HCT116 (cell line): Measurements from ENCODE around the gene TMA7. TPM values are rescaled to one million over a fixed set of nuclear protein-coding genes. Genes with fewer than 3 reads are reported as not detected.

Experiments used
- ATAC-seq: fragments of 200-7000 bp; cut with Tn5 transposase; 2 replicates; pipeline ENCODE4 v1.9.1; 2020; ENCODE audit warnings: mild to moderate bottlenecking, moderate library complexity
- BruUV-seq: library from RNA; stranded (reverse); fragments of 400-500 nt; replicated peaks from 2 replicates; lab custom pipeline; 2021; lab: Mats Ljungman, UMichigan
- CTCF ChIA-PET: fragments of 300-600 bp; sonication (Branson Sonifier 250); formaldehyde crosslinking; loops from one replicate; lab custom pipeline; 2021; ENCODE audit warnings: antibody characterized with exemption; lab: Charles Lee
- POLR2A ChIA-PET: fragments of 300-600, 350-600 bp; sonication (Branson Sonifier 250); formaldehyde crosslinking; loops from one replicate; lab custom pipeline; 2021; ENCODE audit warnings: antibody characterized with exemption; lab: Charles Lee
- RAD21 ChIA-PET, 2 experiments: fragments of 300-600 bp; sonication (Branson Sonifier 250); formaldehyde crosslinking; loops; one replicate each; lab custom pipeline; 2023; ENCODE audit warnings: low total read pairs in 2 of 2; ENCODE audit not compliant: uncharacterized antibody in 2 of 2, unreplicated experiment in 2 of 2, low non-redundant PET in 1 of 2; lab: Charles Lee
- DNase-seq: peaks from one replicate; pipeline ENCODE4 v3.0.0-alpha.2; 2010; ENCODE audit warnings: low read depth, low spot score
- H2AFZ ChIP-seq: fragments of 200-600 bp; shearing (Covaris generic), sonication (generic); 2 replicates; pipeline ENCODE4 v1.6.1; 2017; ENCODE audit warnings: low read depth, mixed run types, mixed read lengths, antibody characterized with exemption, low read length; ENCODE audit not compliant: poor library complexity, severe bottlenecking
- H3K27ac ChIP-seq: 2 replicates; pipeline ENCODE4 v1.5.1; 2012; ENCODE audit warnings: low read depth, low read length
- H3K27me3 ChIP-seq: fragments of 200-600 bp; sonication (generic); 2 replicates; pipeline ENCODE4 v1.6.1; 2016; ENCODE audit warnings: mixed run types, low read length, mixed read lengths; ENCODE audit not compliant: insufficient read depth
- H3K36me3 ChIP-seq, 2 experiments: fragments of 200-500 bp in 1 of 2; fragments of 200-600 bp in 1 of 2; sonication (Bioruptor generic) in 1 of 2; sonication (generic) in 1 of 2; 2 replicates each; pipeline versions ENCODE4 v1.5.1 to v1.6.1; 2014 to 2016; ENCODE audit warnings: low read length in 2 of 2, inconsistent platforms in 1 of 2, mixed read lengths in 1 of 2, mixed run types in 1 of 2; ENCODE audit not compliant: insufficient read depth in 2 of 2, control insufficient read depth in 1 of 2
- H3K4me1 ChIP-seq, 2 experiments: fragments of 200-600 bp in 1 of 2; sonication (generic) in 1 of 2; 2 replicates each; pipeline versions ENCODE4 v1.5.1 to v1.6.1; 2012 to 2017; ENCODE audit warnings: low read length in 2 of 2, inconsistent platforms in 1 of 2, mild to moderate bottlenecking in 1 of 2, mixed read lengths in 1 of 2, mixed run types in 1 of 2, moderate library complexity in 1 of 2; ENCODE audit not compliant: insufficient read depth in 2 of 2, control insufficient read depth in 1 of 2
- H3K4me2 ChIP-seq: fragments of 200-600 bp; sonication (generic); 2 replicates; pipeline ENCODE4 v1.6.1; 2017; ENCODE audit warnings: mixed run types, low read length, mixed read lengths
- H3K4me3 ChIP-seq, 2 experiments: fragments of 200-600 bp in 1 of 2; sonication (generic) in 1 of 2; replicated peaks in 1 of 2; 2 replicates each; pipeline ENCODE4 v1.5.1; 2011 to 2016; ENCODE audit warnings: low read length in 2 of 2, control low read depth in 1 of 2, low read depth in 1 of 2, mild to moderate bottlenecking in 1 of 2, mixed read lengths in 1 of 2, mixed run types in 1 of 2
- H3K79me2 ChIP-seq: fragments of 200-600 bp; sonication (generic); 2 replicates; pipeline ENCODE4 v1.6.1; 2017; ENCODE audit warnings: mild to moderate bottlenecking, mixed run types, low read length, moderate library complexity, mixed read lengths; ENCODE audit not compliant: insufficient read depth
- H3K9ac ChIP-seq: fragments of 200-600 bp; sonication (generic); 2 replicates; pipeline ENCODE4 v1.6.1; 2016; ENCODE audit warnings: low read length, mixed read lengths
- H3K9me2 ChIP-seq: fragments of 200-600 bp; sonication (generic), shearing (Covaris generic); 2 replicates; pipeline ENCODE4 v1.6.1; 2017; ENCODE audit warnings: mixed run types, mild to moderate bottlenecking, moderate library complexity; ENCODE audit not compliant: insufficient read depth
- H3K9me3 ChIP-seq, 2 experiments: fragments of 200-500 bp in 1 of 2; fragments of 200-600 bp in 1 of 2; sonication (Bioruptor generic) in 1 of 2; sonication (generic) in 1 of 2; 2 replicates each; pipeline ENCODE4 v1.6.1; 2014 to 2017; ENCODE audit warnings: low read length in 2 of 2, mixed read lengths in 2 of 2, inconsistent platforms in 1 of 2, low read depth in 1 of 2, mild to moderate bottlenecking in 1 of 2, mixed run types in 1 of 2, moderate library complexity in 1 of 2; ENCODE audit not compliant: control insufficient read depth in 1 of 2, insufficient read depth in 1 of 2
- H4K20me1 ChIP-seq: fragments of 200-600 bp; sonication (generic), shearing (Covaris generic); 2 replicates; pipeline ENCODE4 v1.6.1; 2017; ENCODE audit warnings: mixed run types, mild to moderate bottlenecking, moderate library complexity; ENCODE audit not compliant: insufficient read depth
- EZH2phosphoT487 ChIP-seq: fragments of 200-600 bp; IDR thresholded peaks from 2 replicates; pipeline ENCODE4 v1.6.1; 2018; ENCODE audit warnings: antibody characterized with exemption, borderline replicate concordance
- POLR2AphosphoS5 ChIP-seq: IDR thresholded peaks from 2 replicates; pipeline ENCODE4 v1.6.1; 2011; ENCODE audit warnings: mild to moderate bottlenecking, low read depth, low read length, moderate library complexity
- RAD21 ChIP-seq: IDR thresholded peaks from 2 replicates; pipeline ENCODE4 v1.6.1; 2012; ENCODE audit warnings: low read depth, mild to moderate bottlenecking
- REST ChIP-seq: IDR thresholded peaks from 2 replicates; pipeline ENCODE4 v1.6.1; 2012; ENCODE audit warnings: low read depth
- SIN3A ChIP-seq: IDR thresholded peaks from 2 replicates; pipeline ENCODE4 v1.6.1; 2012; ENCODE audit warnings: low read depth
- SP1 ChIP-seq: IDR thresholded peaks from 2 replicates; pipeline ENCODE4 v1.6.1; 2012; ENCODE audit warnings: low read depth
- SRF ChIP-seq: IDR thresholded peaks from 2 replicates; pipeline ENCODE4 v1.6.1; 2012; ENCODE audit warnings: low read depth
- TCF7L2 ChIP-seq: IDR thresholded peaks from 2 replicates; pipeline ENCODE4 v1.7.0; 2011; ENCODE audit warnings: borderline replicate concordance, inconsistent platforms; ENCODE audit not compliant: insufficient read depth, insufficient read length; ENCODE audit errors: extremely low read depth
- ZBTB33 ChIP-seq: IDR thresholded peaks from 2 replicates; pipeline ENCODE4 v1.6.1; 2011; ENCODE audit warnings: mild to moderate bottlenecking, low read length, moderate library complexity; ENCODE audit not compliant: insufficient replicate concordance; ENCODE audit errors: extremely low read depth
- ZFX ChIP-seq: fragments of 450-650 bp; IDR thresholded peaks from 2 replicates; pipeline ENCODE4 v1.6.1; 2017
- intact Hi-C: fragments of 100-400 bp; cut with micrococcal nuclease; formaldehyde crosslinking; loops from 2 replicates; pipeline ENCODE4 v1.10.0; 2022
- total RNA-seq: library from RNA; stranded (reverse); gene quantifications from one replicate; pipeline ENCODE4 v1.2.1, GENCODE V29; 2021; ENCODE audit not compliant: unreplicated experiment
- TF ChIP-seq, protein P1 (sequence below): IDR thresholded peaks from 2 replicates; pipeline ENCODE4 v1.6.1; 2012

TMA7 gene
- total RNA-seq, 1 experiment from 2014 or later: 334 TPM

- RAD21 ChIA-PET: no interaction called here
- no peaks in the 10 kb centered on the region for H4K20me1 ChIP-seq
- H2AFZ ChIP-seq: no peak overlapping the region
- no peaks in the 10 kb centered on the region for H3K27me3 ChIP-seq
- no peaks in the 10 kb centered on the region for H3K79me2 ChIP-seq
- CTCF ChIA-PET: interaction anchor here (8.0 kb wide), 1 partner anchor 29 kb away, joined by 386 read pairs; no protein-coding TSS in a partner anchor
- H3K4me2 ChIP-seq: no peak overlapping the region
- no peak overlapping the region for H3K4me3 ChIP-seq
- BruUV-seq: no TSS peak
- H3K9ac ChIP-seq: no peak overlapping the region
- no peak overlapping the region for H3K27ac ChIP-seq
- H3K4me1 ChIP-seq: peaks cover 14 to 33% of the 10 kb centered on the region in 2 experiments
- no peaks in the 10 kb centered on the region for H3K9me3 ChIP-seq
- ATAC-seq (no peak), DNase-seq (no peak)
- POLR2A ChIA-PET: no interaction called here
- peaks cover 2 to 3% of the 10 kb centered on the region in 2 experiments; a peak in 2 of 4 replicates for H3K36me3 ChIP-seq
- intact Hi-C loops: no loop called here
- TF ChIP-seq SIN3A: no peak
- no peak for TF ChIP-seq RAD21
- no peak for TF ChIP-seq TCF7L2
- TF ChIP-seq SRF: no peak
- TF ChIP-seq ZBTB33: no peak
- TF ChIP-seq, protein P1, sequence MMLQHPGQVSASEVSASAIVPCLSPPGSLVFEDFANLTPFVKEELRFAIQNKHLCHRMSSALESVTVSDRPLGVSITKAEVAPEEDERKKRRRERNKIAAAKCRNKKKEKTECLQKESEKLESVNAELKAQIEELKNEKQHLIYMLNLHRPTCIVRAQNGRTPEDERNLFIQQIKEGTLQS: no peak
- no peak for TF ChIP-seq EZH2phosphoT487
- TF ChIP-seq POLR2AphosphoS5: no peak
- TF ChIP-seq ZFX: no peak
- no peak for TF ChIP-seq REST
- no peak for TF ChIP-seq SP1
- no peaks in the 10 kb centered on the region for H3K9me2 ChIP-seq
Measured at GRCh38 chr3:48405971-48406370, 34.1 kb upstream of the TMA7 start.
